MCF 10A (cell line): Measurements from ENCODE around the gene KRTAP4-3. TPM values are rescaled to one million over a fixed set of nuclear protein-coding genes. Genes with fewer than 3 reads are reported as not detected.

Source experiments
- BruUV-seq: library from RNA; stranded (reverse); fragments of 400-500 nt; replicated peaks from 2 replicates; lab custom pipeline; 2021; lab: Mats Ljungman, UMichigan
- CTCF ChIA-PET: fragments of 300-600 bp; sonication (Branson Sonifier 250); formaldehyde crosslinking; extraction: SDS; loops from one replicate; lab custom pipeline; 2021; ENCODE audit warnings: antibody characterized with exemption, inconsistent platforms; lab: Yijun Ruan, JAX
- POLR2A ChIA-PET: fragments of 300-600, 350-650 bp; sonication (Branson Sonifier 250); formaldehyde crosslinking; extraction: SDS; loops from one replicate; lab custom pipeline; 2020; ENCODE audit warnings: antibody characterized with exemption, inconsistent platforms; lab: Yijun Ruan, JAX
- DNase-seq: peaks from one replicate; pipeline ENCODE4 v3.0.0-alpha.2; 2018; ENCODE audit not compliant: unreplicated experiment
- H3K27ac Mint-ChIP-seq: one replicate; pipeline ENCODE4 v1.8.0; 2022; ENCODE audit warnings: mild to moderate bottlenecking, low read depth, mixed read lengths; ENCODE audit not compliant: unreplicated experiment
- H3K27me3 Mint-ChIP-seq: one replicate; pipeline ENCODE4 v1.8.0; 2022; ENCODE audit warnings: mixed read lengths; ENCODE audit not compliant: insufficient read depth, unreplicated experiment
- H3K36me3 Mint-ChIP-seq: one replicate; pipeline ENCODE4 v1.8.0; 2022; ENCODE audit warnings: mild to moderate bottlenecking, moderate library complexity, mixed read lengths; ENCODE audit not compliant: insufficient read depth, unreplicated experiment
- H3K4me1 Mint-ChIP-seq: one replicate; pipeline ENCODE4 v1.8.0; 2022; ENCODE audit warnings: mixed read lengths; ENCODE audit not compliant: insufficient read depth, unreplicated experiment
- H3K4me3 Mint-ChIP-seq: one replicate; pipeline ENCODE4 v1.8.0; 2022; ENCODE audit warnings: mild to moderate bottlenecking, moderate library complexity, mixed read lengths; ENCODE audit not compliant: unreplicated experiment
- H3K9me3 Mint-ChIP-seq: one replicate; pipeline ENCODE4 v1.8.0; 2022; ENCODE audit warnings: mixed read lengths; ENCODE audit not compliant: unreplicated experiment
- intact Hi-C: fragments of 100-400 bp; cut with micrococcal nuclease; formaldehyde crosslinking; loops from 2 replicates; pipeline ENCODE4 v1.14.1; 2022
- total RNA-seq: library from RNA; stranded (reverse); gene quantifications from 2 replicates; pipeline ENCODE4 v1.2.3, GENCODE V29; 2022
- TF ChIP-seq, protein P1 (sequence below): fragments of 200-600 bp; IDR thresholded peaks from one replicate; pipeline ENCODE4 v1.8.0; 2022; ENCODE audit warnings: antibody characterized with exemption, mild to moderate bottlenecking; ENCODE audit not compliant: unreplicated experiment

KRTAP4-3 gene
- total RNA-seq, 1 experiment from 2014 or later: not detected

DNA sequence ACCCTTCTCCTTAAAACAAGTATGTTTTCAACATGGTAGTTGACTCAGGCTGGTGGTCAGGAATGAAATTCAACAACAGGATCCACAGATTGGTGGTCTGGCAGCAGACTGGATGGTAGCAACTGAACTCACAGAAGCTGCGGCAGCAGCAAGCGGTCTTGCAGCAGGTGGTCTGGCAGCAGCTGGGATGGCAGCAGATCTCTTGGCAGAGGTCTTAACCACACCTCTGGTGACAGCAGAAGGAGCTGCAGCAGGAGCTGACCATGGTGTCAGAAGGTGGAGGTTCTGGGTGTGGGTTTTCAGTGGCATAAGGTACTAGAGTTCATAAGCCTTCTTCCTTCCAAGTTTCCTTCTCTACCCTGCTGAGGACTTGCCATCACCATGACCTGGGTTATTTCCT, 18.9 kb upstream of the KRTAP4-3 start:
- ChIA-PET POLR2A (interaction anchor here (0.5 to 1.2 kb wide), 4 partner anchors 25 to 503 kb away, joined by 3 to 5 read pairs (median 4); no protein-coding TSS in a partner anchor), CTCF (interaction anchor here (0.6 to 1.5 kb wide), 2 partner anchors 136 to 389 kb away, joined by 3 read pairs; no protein-coding TSS in a partner anchor)
- Mint-ChIP-seq H3K27ac (no peak overlapping the region), H3K27me3 (peaks cover 64% of the 10 kb centered on the region), H3K4me3 (no peak overlapping the region), H3K9me3 (no peaks in the 10 kb centered on the region), H3K36me3 (no peaks in the 10 kb centered on the region), H3K4me1 (no peaks in the 10 kb centered on the region)
- intact Hi-C loops: no loop called here
- BruUV-seq: no TSS peak
- no peak for DNase-seq
- TF ChIP-seq, protein P1, sequence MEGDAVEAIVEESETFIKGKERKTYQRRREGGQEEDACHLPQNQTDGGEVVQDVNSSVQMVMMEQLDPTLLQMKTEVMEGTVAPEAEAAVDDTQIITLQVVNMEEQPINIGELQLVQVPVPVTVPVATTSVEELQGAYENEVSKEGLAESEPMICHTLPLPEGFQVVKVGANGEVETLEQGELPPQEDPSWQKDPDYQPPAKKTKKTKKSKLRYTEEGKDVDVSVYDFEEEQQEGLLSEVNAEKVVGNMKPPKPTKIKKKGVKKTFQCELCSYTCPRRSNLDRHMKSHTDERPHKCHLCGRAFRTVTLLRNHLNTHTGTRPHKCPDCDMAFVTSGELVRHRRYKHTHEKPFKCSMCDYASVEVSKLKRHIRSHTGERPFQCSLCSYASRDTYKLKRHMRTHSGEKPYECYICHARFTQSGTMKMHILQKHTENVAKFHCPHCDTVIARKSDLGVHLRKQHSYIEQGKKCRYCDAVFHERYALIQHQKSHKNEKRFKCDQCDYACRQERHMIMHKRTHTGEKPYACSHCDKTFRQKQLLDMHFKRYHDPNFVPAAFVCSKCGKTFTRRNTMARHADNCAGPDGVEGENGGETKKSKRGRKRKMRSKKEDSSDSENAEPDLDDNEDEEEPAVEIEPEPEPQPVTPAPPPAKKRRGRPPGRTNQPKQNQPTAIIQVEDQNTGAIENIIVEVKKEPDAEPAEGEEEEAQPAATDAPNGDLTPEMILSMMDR: no peak

DNA sequence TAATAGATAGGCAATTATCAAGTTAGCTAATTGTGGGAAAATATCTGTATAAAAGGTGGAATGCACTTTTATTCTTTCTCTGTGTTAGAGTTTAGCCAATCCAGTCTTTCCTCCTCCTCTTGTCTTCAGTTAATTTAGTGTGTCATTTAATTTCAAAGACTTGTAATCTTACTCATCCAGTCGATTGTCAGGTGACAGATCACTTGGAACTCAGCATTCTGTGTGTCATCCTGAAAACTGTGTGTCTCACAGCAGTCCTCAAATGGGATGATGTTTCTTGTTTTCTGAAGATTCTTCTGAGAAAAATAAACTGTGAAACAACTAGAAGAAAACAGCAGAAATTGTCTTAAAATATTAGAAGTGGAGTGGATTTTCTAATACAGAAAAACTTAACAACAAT, 17.0 kb upstream of the KRTAP4-3 start:
- H3K27ac Mint-ChIP-seq: no peak overlapping the region
- no peaks in the 10 kb centered on the region for H3K4me1 Mint-ChIP-seq
- ChIA-PET CTCF (interaction anchor here (0.7 kb wide), 1 partner anchor 138 kb away, joined by 5 read pairs; no protein-coding TSS in a partner anchor), POLR2A (no interaction called here)
- H3K4me3 Mint-ChIP-seq: no peak overlapping the region
- peaks cover 46% of the 10 kb centered on the region for H3K27me3 Mint-ChIP-seq
- H3K36me3 Mint-ChIP-seq: no peaks in the 10 kb centered on the region
- DNase-seq: no peak
- H3K9me3 Mint-ChIP-seq: no peaks in the 10 kb centered on the region
- intact Hi-C loops: no loop called here
- TF ChIP-seq, protein P1: no peak
- BruUV-seq: no TSS peak

DNA sequence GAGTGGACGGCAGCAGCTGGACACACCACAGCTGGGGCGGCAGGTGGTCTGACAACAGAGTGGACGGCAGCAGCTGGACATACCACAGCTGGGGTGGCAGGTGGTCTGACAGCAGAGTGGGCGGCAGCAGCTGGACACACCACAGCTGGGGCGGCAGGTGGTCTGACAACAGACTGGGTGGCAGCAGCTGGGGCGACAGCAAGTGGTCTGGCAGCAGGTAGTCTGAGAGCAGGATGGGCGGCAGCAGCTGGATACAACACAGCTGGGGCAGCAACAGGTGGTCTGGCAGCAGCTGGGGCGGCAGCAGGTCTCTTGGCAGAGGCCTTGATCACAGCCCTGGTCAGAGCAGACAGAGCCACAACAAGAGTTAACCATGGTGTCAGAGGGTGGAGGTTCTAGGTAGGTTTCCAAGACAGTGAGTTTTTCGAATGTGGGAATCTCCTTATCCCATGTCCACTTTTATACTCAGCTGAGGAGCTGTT, 16.5 kb upstream of the KRTAP4-3 start, which contains the start of gene KRTAP4-1:
Gene KRTAP4-1, minus strand, starts transcription at position 432 of the 482 bp plus-strand sequence. Its CDS starts 57 bp downstream, at position 375.
- POLR2A ChIA-PET: no interaction called here
- no peak within 1 kb of the TSS for H3K27ac Mint-ChIP-seq
- CTCF ChIA-PET: interaction anchor here (0.7 kb wide), 1 partner anchor 138 kb away, joined by 5 read pairs; no protein-coding TSS in a partner anchor

More for the DNA sequence above, 16.5 kb upstream of the KRTAP4-3 start, which contains the start of gene KRTAP4-1:
- TF ChIP-seq, protein P1: no peak
- intact Hi-C loops: no loop called here
- no TSS peak for BruUV-seq
- H3K27me3 Mint-ChIP-seq: peaks cover 42% of the 10 kb centered on the region
- H3K4me3 Mint-ChIP-seq: no peak within 1 kb of the TSS
- H3K36me3 Mint-ChIP-seq: no peaks in the 10 kb centered on the region
- no peaks in the 10 kb centered on the region for H3K4me1 Mint-ChIP-seq
- no peaks in the 10 kb centered on the region for H3K9me3 Mint-ChIP-seq
- DNase-seq: no peak
